ENCODE results near the gene SMCR8.

DNA sequence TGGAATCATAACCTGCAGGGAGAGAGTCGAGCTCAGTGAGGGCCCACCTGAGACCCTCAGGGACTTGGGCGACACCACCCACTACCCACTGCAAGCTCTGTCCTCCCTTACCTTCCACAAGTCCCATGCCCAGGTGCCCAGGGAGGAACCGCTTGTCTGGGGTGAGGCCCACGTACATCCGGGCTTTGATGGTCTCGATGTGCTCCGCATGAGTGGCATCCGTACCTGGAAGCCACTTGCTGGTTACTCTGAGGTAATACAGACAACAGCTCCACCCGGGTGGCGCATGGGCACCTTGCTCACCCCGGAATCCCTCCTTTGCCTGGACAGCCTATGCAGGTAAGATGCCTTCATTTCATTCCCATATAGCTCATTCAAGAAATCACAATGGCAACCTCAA, 29.8 kb upstream of the SMCR8 start:
- no peak for TF ChIP-seq EZH2 (IDR thresholded peaks at IDR 0.05; ENCODE audit: borderline replicate concordance, low read depth, low read length, poor library complexity, severe bottlenecking)
- TF ChIP-seq, protein P1, sequence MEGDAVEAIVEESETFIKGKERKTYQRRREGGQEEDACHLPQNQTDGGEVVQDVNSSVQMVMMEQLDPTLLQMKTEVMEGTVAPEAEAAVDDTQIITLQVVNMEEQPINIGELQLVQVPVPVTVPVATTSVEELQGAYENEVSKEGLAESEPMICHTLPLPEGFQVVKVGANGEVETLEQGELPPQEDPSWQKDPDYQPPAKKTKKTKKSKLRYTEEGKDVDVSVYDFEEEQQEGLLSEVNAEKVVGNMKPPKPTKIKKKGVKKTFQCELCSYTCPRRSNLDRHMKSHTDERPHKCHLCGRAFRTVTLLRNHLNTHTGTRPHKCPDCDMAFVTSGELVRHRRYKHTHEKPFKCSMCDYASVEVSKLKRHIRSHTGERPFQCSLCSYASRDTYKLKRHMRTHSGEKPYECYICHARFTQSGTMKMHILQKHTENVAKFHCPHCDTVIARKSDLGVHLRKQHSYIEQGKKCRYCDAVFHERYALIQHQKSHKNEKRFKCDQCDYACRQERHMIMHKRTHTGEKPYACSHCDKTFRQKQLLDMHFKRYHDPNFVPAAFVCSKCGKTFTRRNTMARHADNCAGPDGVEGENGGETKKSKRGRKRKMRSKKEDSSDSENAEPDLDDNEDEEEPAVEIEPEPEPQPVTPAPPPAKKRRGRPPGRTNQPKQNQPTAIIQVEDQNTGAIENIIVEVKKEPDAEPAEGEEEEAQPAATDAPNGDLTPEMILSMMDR (conservative IDR thresholded peaks at IDR 0.05; ENCODE audit: low read depth, low read length) = no peak

Measured in A673 (cell line).